ENCODE measurements around the gene PPARD. TPM values are rescaled to one million over a fixed set of nuclear protein-coding genes. Genes with fewer than 3 reads are reported as not detected.
"Not testable (repeated sequence)": the region's sequence is repeated elsewhere in the genome, so short reads cannot be mapped to it uniquely, and the experiment has no call there.

PPARD gene
- total RNA-seq, 2 donors from 2014 or later: 21.0 to 27.9 TPM

GRCh38 chr6:35372633-35373032 is 30.3 kb downstream of the PPARD start:
- Mint-ChIP-seq H3K4me1 (peaks cover 49% of the 10 kb centered on the region), H3K27ac (peak overlapping the region; percentile 51)

GRCh38 chr6:35376281-35376680 is 33.9 kb downstream of the PPARD start:
- H3K9me3 Mint-ChIP-seq: no peaks in the 10 kb centered on the region
- peaks cover 26% of the 10 kb centered on the region for H3K4me1 Mint-ChIP-seq
- H3K27ac Mint-ChIP-seq: no peak overlapping the region
- no peak for ATAC-seq (replicated peaks)
- H3K27me3 Mint-ChIP-seq: no peaks in the 10 kb centered on the region
- peaks cover 24% of the 10 kb centered on the region for H3K36me3 Mint-ChIP-seq (ENCODE audit: low read depth)
- H3K4me3 Mint-ChIP-seq: no peak overlapping the region

More at GRCh38 chr6:35372633-35373032, 30.3 kb downstream of the PPARD start:
- no peaks in the 10 kb centered on the region for H3K9me3 Mint-ChIP-seq
- H3K4me3 Mint-ChIP-seq: no peak overlapping the region
- ATAC-seq (replicated peaks): no peak
- peaks cover 10% of the 10 kb centered on the region for H3K36me3 Mint-ChIP-seq (ENCODE audit: low read depth)
- no peaks in the 10 kb centered on the region for H3K27me3 Mint-ChIP-seq

GRCh38 chr6:35377002-35377401 is 34.6 kb downstream of the PPARD start:
- no peak for ATAC-seq (replicated peaks)
- Mint-ChIP-seq H3K27ac (no peak overlapping the region), H3K36me3 (ENCODE audit: low read depth) (peaks cover 30% of the 10 kb centered on the region), H3K4me3 (no peak overlapping the region), H3K4me1 (peaks cover 26% of the 10 kb centered on the region), H3K27me3 (no peaks in the 10 kb centered on the region), H3K9me3 (no peaks in the 10 kb centered on the region)

- H3K36me3 Mint-ChIP-seq (ENCODE audit: low read depth): peaks cover 36% of the 10 kb centered on the region
- peaks cover 26% of the 10 kb centered on the region for H3K4me1 Mint-ChIP-seq
- no peak for ATAC-seq (replicated peaks)
- no peak overlapping the region for H3K27ac Mint-ChIP-seq
- H3K27me3 Mint-ChIP-seq: no peaks in the 10 kb centered on the region
- H3K4me3 Mint-ChIP-seq: no peak overlapping the region
- H3K9me3 Mint-ChIP-seq: no peaks in the 10 kb centered on the region
Measured at GRCh38 chr6:35378261-35378660, 35.9 kb downstream of the PPARD start.

- Mint-ChIP-seq H3K9me3 (no peaks in the 10 kb centered on the region), H3K4me3 (no peak overlapping the region), H3K27me3 (no peaks in the 10 kb centered on the region), H3K27ac (peak overlapping the region; percentile 5), H3K36me3 (ENCODE audit: low read depth) (peaks cover 26% of the 10 kb centered on the region), H3K4me1 (peaks cover 20% of the 10 kb centered on the region)
- no peak for ATAC-seq (replicated peaks)
Measured at GRCh38 chr6:35381132-35381531, 38.8 kb downstream of the PPARD start.

GRCh38 chr6:35382015-35382414 is 39.7 kb downstream of the PPARD start:
- peaks cover 15% of the 10 kb centered on the region for H3K4me1 Mint-ChIP-seq
- no peak overlapping the region for H3K27ac Mint-ChIP-seq
- ATAC-seq (replicated peaks): no peak
- H3K27me3 Mint-ChIP-seq: no peaks in the 10 kb centered on the region
- no peak overlapping the region for H3K4me3 Mint-ChIP-seq
- no peaks in the 10 kb centered on the region for H3K9me3 Mint-ChIP-seq
- H3K36me3 Mint-ChIP-seq (ENCODE audit: low read depth): peaks cover 26% of the 10 kb centered on the region

GRCh38 chr6:35385457-35386202 is 43.3 kb downstream of the PPARD start:
- ATAC-seq (replicated peaks): no peak
- H3K4me1 Mint-ChIP-seq: peaks cover 27% of the 10 kb centered on the region
- H3K9me3 Mint-ChIP-seq: no peaks in the 10 kb centered on the region
- peaks cover 19% of the 10 kb centered on the region for H3K36me3 Mint-ChIP-seq (ENCODE audit: low read depth)
- H3K27me3 Mint-ChIP-seq: no peaks in the 10 kb centered on the region
- no peak overlapping the region for H3K27ac Mint-ChIP-seq
- no peak overlapping the region for H3K4me3 Mint-ChIP-seq

GRCh38 chr6:35386989-35387388 is 44.6 kb downstream of the PPARD start:
- ATAC-seq (replicated peaks): no peak
- no peak overlapping the region for H3K27ac Mint-ChIP-seq

GRCh38 chr6:35388030-35388429 is 45.7 kb downstream of the PPARD start:
- Mint-ChIP-seq H3K4me1 (peaks cover 24% of the 10 kb centered on the region), H3K9me3 (no peaks in the 10 kb centered on the region), H3K36me3 (ENCODE audit: low read depth) (peaks cover 2% of the 10 kb centered on the region), H3K27ac (peak overlapping the region; percentile 37), H3K4me3 (no peak overlapping the region), H3K27me3 (no peaks in the 10 kb centered on the region)
- no peak for ATAC-seq (replicated peaks)

More at GRCh38 chr6:35386989-35387388, 44.6 kb downstream of the PPARD start:
- Mint-ChIP-seq H3K4me3 (no peak overlapping the region), H3K4me1 (peaks cover 24% of the 10 kb centered on the region), H3K9me3 (no peaks in the 10 kb centered on the region), H3K27me3 (no peaks in the 10 kb centered on the region), H3K36me3 (ENCODE audit: low read depth) (peaks cover 6% of the 10 kb centered on the region)

- Mint-ChIP-seq H3K9me3 (no peaks in the 10 kb centered on the region), H3K4me1 (peaks cover 32% of the 10 kb centered on the region)
Measured at GRCh38 chr6:35388772-35389352, 46.5 kb downstream of the PPARD start.

GRCh38 chr6:35389386-35389785 is 47.0 kb downstream of the PPARD start:
- H3K27ac Mint-ChIP-seq; H3K36me3 Mint-ChIP-seq (ENCODE audit: low read depth); H3K9me3 Mint-ChIP-seq; H3K27me3 Mint-ChIP-seq; ATAC-seq (replicated peaks); H3K4me3 Mint-ChIP-seq: not testable (repeated sequence)
- peaks cover 36% of the 10 kb centered on the region for H3K4me1 Mint-ChIP-seq

More at GRCh38 chr6:35388772-35389352, 46.5 kb downstream of the PPARD start:
- Mint-ChIP-seq H3K27me3 (no peaks in the 10 kb centered on the region), H3K36me3 (ENCODE audit: low read depth) (no peaks in the 10 kb centered on the region), H3K27ac (peak overlapping the region; percentile 37), H3K4me3 (no peak overlapping the region)
- no peak for ATAC-seq (replicated peaks)

GRCh38 chr6:35391240-35391968 is 49.0 kb downstream of the PPARD start:
- Mint-ChIP-seq H3K27ac (peak overlapping the region; percentile 98), H3K4me1 (peaks cover 41% of the 10 kb centered on the region), H3K4me3 (peak overlapping the region; percentile 21), H3K9me3 (no peaks in the 10 kb centered on the region), H3K36me3 (ENCODE audit: low read depth) (no peaks in the 10 kb centered on the region), H3K27me3 (no peaks in the 10 kb centered on the region)
- peak; percentile 57 for ATAC-seq (replicated peaks)

GRCh38 chr6:35392111-35392702 is 49.8 kb downstream of the PPARD start:
- Mint-ChIP-seq H3K4me3 (no peak overlapping the region), H3K4me1 (peaks cover 41% of the 10 kb centered on the region), H3K9me3 (no peaks in the 10 kb centered on the region), H3K27me3 (no peaks in the 10 kb centered on the region), H3K27ac (peak overlapping the region; percentile 98), H3K36me3 (ENCODE audit: low read depth) (no peaks in the 10 kb centered on the region)
- no peak for ATAC-seq (replicated peaks)
